ENCODE measurements around the gene UBE2S. TPM values are rescaled to one million over a fixed set of nuclear protein-coding genes. Genes with fewer than 3 reads are reported as not detected.

The UBE2S gene
- polyA plus RNA-seq, 3 donors = 38.8 to 53.3 (median 46.7) TPM

GRCh38 chr19:55366790-55367189 is 40.8 kb downstream of the UBE2S start:
- DNase-seq (ENCODE audit: low read depth in 3 of 3, low spot score in 2 of 3) = no peak

GRCh38 chr19:55365964-55366363 is 41.6 kb downstream of the UBE2S start:
- no peak for DNase-seq (ENCODE audit: low read depth in 3 of 3, low spot score in 2 of 3)

GRCh38 chr19:55365245-55365644 is 42.3 kb downstream of the UBE2S start:
- no peak for DNase-seq (ENCODE audit: low read depth in 3 of 3, low spot score in 2 of 3)

- DNase-seq (ENCODE audit: low read depth in 3 of 3, low spot score in 2 of 3) = no peak
Observed at GRCh38 chr19:55362990-55363716, 44.4 kb downstream of the UBE2S start, which contains the start of gene GARIN5B. GARIN5B (minus strand) TSS chr19:55363260; CDS start chr19:55363066, 194 bp downstream.

- no peak for DNase-seq (ENCODE audit: low read depth in 3 of 3, low spot score in 2 of 3)
Observed at GRCh38 chr19:55362174-55362989, 45.2 kb downstream of the UBE2S start.

- no peak for DNase-seq (ENCODE audit: low read depth in 3 of 3, low spot score in 2 of 3)
Observed at GRCh38 chr19:55360902-55361301, 46.7 kb downstream of the UBE2S start.

GRCh38 chr19:55358943-55359908 is 48.4 kb downstream of the UBE2S start:
- no peak for DNase-seq (ENCODE audit: low read depth in 3 of 3, low spot score in 2 of 3)

- no peak for DNase-seq (ENCODE audit: low read depth in 3 of 3, low spot score in 2 of 3)
Observed at GRCh38 chr19:55358493-55358892, 49.1 kb downstream of the UBE2S start.

GRCh38 chr19:55355213-55355821 is 52.3 kb downstream of the UBE2S start:
- DNase-seq (ENCODE audit: low read depth in 3 of 3, low spot score in 2 of 3) = no peak

- no peak for DNase-seq (ENCODE audit: low read depth in 3 of 3, low spot score in 2 of 3)
Observed at GRCh38 chr19:55354698-55355212, 52.8 kb downstream of the UBE2S start, which contains the start of gene COX6B2. COX6B2 (minus strand) TSS chr19:55354719; CDS start chr19:55354521, 198 bp downstream.

GRCh38 chr19:55353803-55354697 is 53.5 kb downstream of the UBE2S start:
- DNase-seq (ENCODE audit: low read depth in 3 of 3, low spot score in 2 of 3) = no peak

- DNase-seq (ENCODE audit: low read depth in 3 of 3, low spot score in 2 of 3) = no peak
Observed at GRCh38 chr19:55353356-55353802, 54.2 kb downstream of the UBE2S start.

- DNase-seq (ENCODE audit: low read depth in 3 of 3, low spot score in 2 of 3) = no peak
Observed at GRCh38 chr19:55352549-55353145, 54.9 kb downstream of the UBE2S start.

- DNase-seq (ENCODE audit: low read depth in 3 of 3, low spot score in 2 of 3) = no peak
Observed at GRCh38 chr19:55352040-55352439, 55.5 kb downstream of the UBE2S start.

GRCh38 chr19:55350620-55351315 is 56.8 kb downstream of the UBE2S start:
- no peak for DNase-seq (ENCODE audit: low read depth in 3 of 3, low spot score in 2 of 3)
